ENCODE data around the gene GALNT2. TPM values are rescaled to one million over a fixed set of nuclear protein-coding genes. Genes with fewer than 3 reads are reported as not detected.
A peak's percentile ranks its signal among the peaks of the same experiment; 100 is the strongest.

Gene GALNT2
- total and polyA plus RNA-seq, 2 of the 13 experiments (the other 11 are each of a cell fraction or from before 2014, with no cell fraction given): 39.3 to 39.6 TPM

- TF ChIP-seq GPBP1L1 (CRISPR knock-in tag; IDR thresholded peaks at IDR 0.05) (no peak), SP2 (CRISPR knock-in tag; IDR thresholded peaks at IDR 0.05) (no peak), ZNF709 (CRISPR knock-in tag; IDR thresholded peaks at IDR 0.05) (no peak), ZNF556 (CRISPR knock-in tag; IDR thresholded peaks at IDR 0.05; ENCODE audit: borderline replicate concordance) (0 out of 2 replicates have a peak, but pooled peaks have one; percentile 16), ZNF292 (CRISPR knock-in tag; IDR thresholded peaks at IDR 0.05; ENCODE audit: borderline replicate concordance, low read depth) (peak; percentile 22; the same call in 1 of the 2 replicates), ZNF335 (CRISPR knock-in tag; IDR thresholded peaks at IDR 0.05) (no peak), CCDC6 (CRISPR knock-in tag; IDR thresholded peaks at IDR 0.05) (no peak), ZFX (CRISPR knock-in tag; IDR thresholded peaks at IDR 0.05; ENCODE audit: low read depth) (peak; percentile 31; the same call in 1 of the 2 replicates), MTA3 (CRISPR knock-in tag; IDR thresholded peaks at IDR 0.05) (no peak), ZNF800 (CRISPR knock-in tag; IDR thresholded peaks at IDR 0.05) (no peak), ZBTB46 (CRISPR knock-in tag; IDR thresholded peaks at IDR 0.05; ENCODE audit: borderline replicate concordance) (no peak), REL (CRISPR knock-in tag; conservative IDR thresholded peaks at IDR 0.05) (no peak), HBP1 (CRISPR knock-in tag; IDR thresholded peaks at IDR 0.05; ENCODE audit: low read depth) (peak; percentile 48; the same call in 1 of the 2 replicates), ZNF441 (CRISPR knock-in tag; IDR thresholded peaks at IDR 0.05; ENCODE audit: borderline replicate concordance) (no peak), ZNF281 (CRISPR knock-in tag; IDR thresholded peaks at IDR 0.05; ENCODE audit: borderline replicate concordance) (peak; percentile 8; the same call in 1 of the 2 replicates), XRCC5 (optimal IDR thresholded peaks at IDR 0.05; ENCODE audit: low read length) (no peak), HNF4A (CRISPR knock-in tag; IDR thresholded peaks at IDR 0.05) (peak; percentile 68), ONECUT2 (CRISPR knock-in tag; IDR thresholded peaks at IDR 0.05) (no peak)
Measured at GRCh38 chr1:230157420-230158390, 90.7 kb downstream of the GALNT2 start (continued).

Measured in HepG2 (cell line).